IPS-NIHi7 (cell line): ENCODE results near the gene AMER3.
A peak's percentile ranks its signal among the peaks of the same experiment; 100 is the strongest.
"Not testable (repeated sequence)": the region's sequence is repeated elsewhere in the genome, so short reads cannot be mapped to it uniquely, and the experiment has no call there.

Experiments used
- DNase-seq: peaks from one replicate; pipeline ENCODE4 v3.0.0; 2012; ENCODE audit warnings: mixed read lengths; ENCODE audit errors: extremely low spot score

The AMER3 gene

GRCh38 chr2:130755256-130756052 is at the start of gene AMER3:
Gene AMER3 (plus strand): TSS chr2:130755540. CDS start chr2:130762073, 6,533 bp downstream.
- peak; percentile 88 for DNase-seq

GRCh38 chr2:130714795-130715194 is 40.5 kb upstream of the AMER3 start:
- not testable (repeated sequence) for DNase-seq

GRCh38 chr2:130720036-130720435 is 35.3 kb upstream of the AMER3 start:
- no peak for DNase-seq

DNA sequence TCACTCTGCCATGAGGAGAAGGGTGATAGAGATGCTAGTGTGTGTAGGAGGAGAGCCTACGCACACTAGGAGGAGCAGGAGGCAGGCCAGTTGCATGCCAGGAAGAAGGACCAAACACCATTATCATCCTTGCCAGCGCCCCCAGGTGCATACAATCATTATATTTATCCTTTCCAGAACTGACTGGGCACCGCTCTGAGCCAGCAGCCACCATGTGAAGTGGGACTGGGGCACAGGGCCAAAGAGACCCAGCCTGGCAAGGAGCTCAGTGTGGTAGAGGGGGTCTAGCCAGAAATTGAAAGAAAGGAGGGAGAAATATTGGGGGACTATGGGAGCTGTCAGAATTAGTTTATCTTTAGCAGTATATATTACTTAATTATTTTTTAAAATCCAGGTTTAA is 34.8 kb upstream of the AMER3 start:
- no peak for DNase-seq

GRCh38 chr2:130724455-130724854 is 30.9 kb upstream of the AMER3 start:
- no peak for DNase-seq

- DNase-seq = no peak
These were observed 28.6 kb upstream of the AMER3 start for GRCh38 chr2:130726614-130727180.

DNA sequence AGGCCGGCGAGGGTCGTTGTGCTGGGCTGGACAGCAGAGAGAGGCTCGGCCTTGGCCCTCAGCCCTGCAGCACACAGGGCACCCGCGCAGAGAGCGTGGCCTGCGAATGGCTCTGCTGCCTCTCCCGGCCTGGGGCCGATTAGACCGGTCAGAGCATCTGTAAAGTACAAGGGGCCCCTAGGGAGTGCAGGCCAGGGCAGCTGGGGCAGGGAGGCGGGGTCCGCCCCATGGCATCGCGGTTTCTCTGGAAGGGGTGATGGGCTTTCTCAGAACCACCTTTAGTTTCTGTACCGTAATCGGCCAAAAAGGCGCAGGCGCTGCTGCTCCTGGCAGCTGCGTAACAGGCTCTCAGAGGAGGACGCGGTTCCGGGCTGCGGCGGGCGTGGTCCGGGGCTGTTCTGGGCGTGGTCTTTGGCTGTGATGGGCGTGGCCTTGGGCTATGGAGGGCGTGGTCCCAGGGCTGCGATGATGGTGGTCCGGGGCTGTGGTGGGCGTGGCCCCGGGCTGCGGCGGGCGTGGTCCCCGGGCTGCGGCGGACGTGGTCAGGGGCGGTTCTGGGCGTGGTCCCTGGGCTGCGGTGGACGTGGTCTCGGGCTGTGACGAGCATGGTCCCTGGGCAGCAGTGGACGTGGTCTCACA is 27.9 kb upstream of the AMER3 start:
- DNase-seq = peak; percentile 90

DNA sequence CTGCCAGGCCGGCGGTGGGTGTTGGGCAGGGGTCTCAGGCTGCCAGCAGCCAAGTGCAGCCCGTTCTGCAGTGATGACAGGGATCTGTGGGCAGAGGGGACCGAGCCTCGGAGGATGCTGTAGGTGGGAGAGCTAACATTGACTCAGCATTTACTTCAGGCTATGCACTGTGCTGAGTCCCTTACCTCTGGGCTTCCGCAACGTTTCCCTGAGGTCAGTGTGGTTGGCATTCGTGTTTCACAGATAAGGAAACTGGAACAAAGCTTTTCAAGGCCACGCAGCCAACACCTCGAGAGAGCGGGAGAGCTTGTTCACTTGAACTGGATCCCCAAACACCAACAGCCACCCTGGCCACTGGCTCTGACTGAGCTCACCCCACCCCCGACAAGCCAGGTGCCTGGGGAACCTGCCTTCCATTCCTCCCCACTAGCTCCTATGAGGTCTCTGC is 27.3 kb upstream of the AMER3 start:
- no peak for DNase-seq

GRCh38 chr2:130728549-130729316 is 26.6 kb upstream of the AMER3 start, which contains the start of gene GPR148:
Gene GPR148 (plus strand): TSS chr2:130729070. CDS start chr2:130729152, 82 bp downstream.
- DNase-seq = no peak

DNA sequence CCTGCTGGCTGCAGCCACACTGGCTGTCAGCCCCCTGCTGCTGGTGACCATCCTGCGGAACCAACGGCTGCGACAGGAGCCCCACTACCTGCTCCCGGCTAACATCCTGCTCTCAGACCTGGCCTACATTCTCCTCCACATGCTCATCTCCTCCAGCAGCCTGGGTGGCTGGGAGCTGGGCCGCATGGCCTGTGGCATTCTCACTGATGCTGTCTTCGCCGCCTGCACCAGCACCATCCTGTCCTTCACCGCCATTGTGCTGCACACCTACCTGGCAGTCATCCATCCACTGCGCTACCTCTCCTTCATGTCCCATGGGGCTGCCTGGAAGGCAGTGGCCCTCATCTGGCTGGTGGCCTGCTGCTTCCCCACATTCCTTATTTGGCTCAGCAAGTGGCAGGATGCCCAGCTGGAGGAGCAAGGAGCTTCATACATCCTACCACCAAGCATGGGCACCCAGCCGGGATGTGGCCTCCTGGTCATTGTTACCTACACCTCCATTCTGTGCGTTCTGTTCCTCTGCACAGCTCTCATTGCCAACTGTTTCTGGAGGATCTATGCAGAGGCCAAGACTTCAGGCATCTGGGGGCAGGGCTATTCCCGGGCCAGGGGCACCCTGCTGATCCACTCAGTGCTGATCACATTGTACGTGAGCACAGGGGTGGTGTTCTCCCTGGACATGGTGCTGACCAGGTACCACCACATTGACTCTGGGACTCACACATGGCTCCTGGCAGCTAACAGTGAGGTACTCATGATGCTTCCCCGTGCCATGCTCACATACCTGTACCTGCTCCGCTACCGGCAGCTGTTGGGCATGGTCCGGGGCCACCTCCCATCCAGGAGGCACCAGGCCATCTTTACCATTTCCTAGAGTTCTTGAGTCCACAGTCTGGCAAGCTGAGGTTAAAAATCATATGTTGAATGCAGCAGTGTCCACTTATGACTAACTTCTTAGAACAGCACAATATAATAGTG is 25.7 kb upstream of the AMER3 start:
- no peak for DNase-seq

DNA sequence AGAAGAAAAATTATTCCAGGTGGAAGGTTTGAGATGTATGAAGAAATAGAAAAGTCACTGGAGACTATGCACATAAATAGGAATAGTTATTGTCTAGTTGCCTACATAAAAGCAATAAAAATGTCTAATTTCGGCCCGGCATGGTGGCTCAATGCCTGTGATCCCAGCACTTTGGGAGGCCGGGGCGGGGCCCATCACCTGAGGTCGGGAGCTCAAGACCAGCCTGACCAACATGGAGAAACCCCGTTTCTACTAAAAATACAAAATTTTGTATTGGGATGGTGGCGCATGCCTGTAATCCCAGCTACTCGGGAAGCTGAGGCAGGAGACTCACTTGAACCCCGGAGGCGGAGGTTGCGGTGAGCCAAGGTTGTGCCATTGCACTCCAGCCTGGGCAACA is 23.1 kb upstream of the AMER3 start:
- DNase-seq = not testable (repeated sequence)

- DNase-seq = no peak
These were observed 20.1 kb upstream of the AMER3 start for GRCh38 chr2:130735200-130735599.

DNA sequence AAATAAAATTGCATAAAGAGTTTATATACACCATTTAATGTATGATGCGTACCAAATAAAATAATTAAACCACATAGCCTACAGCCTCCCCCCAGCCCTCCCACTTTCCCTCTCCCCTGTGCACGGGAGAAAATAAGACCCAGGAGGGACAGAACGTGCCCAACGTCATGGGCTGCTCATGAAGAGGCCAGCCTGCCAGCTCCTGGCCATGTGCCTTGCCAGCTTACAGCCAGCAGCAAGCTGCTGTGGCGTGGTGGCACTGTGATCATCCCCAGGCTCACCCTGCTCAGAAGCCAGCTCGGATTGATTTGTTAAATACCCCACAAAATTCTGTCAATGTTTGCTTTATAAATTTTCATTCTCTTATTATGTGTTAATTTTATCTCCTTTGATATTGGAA is 18.9 kb upstream of the AMER3 start:
- DNase-seq = no peak

DNA sequence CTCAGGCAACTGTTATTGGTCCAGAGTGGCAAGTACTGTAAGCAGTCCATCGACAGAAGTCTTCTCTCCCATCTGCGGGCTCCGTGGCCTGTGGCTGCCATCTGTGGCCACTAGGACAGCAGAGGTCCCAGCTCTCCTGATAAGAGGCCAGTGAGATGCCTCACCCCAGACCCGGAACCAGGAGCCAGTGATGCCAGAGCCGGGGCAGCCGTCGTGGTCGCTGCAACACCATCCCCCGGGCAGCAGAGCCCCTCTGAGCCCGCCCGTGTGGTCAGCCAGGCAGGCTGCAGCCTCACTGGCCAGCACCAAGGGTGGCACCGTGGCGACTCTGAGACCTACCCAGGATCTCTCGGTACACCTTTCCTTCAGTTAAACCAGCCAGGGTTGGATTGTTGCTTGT is 17.7 kb upstream of the AMER3 start:
- no peak for DNase-seq

GRCh38 chr2:130740671-130741070 is 14.7 kb upstream of the AMER3 start:
- DNase-seq = no peak

GRCh38 chr2:130743278-130743677 is 12.1 kb upstream of the AMER3 start:
- no peak for DNase-seq

- peak; percentile 36 for DNase-seq
These were observed 10.8 kb upstream of the AMER3 start for GRCh38 chr2:130744287-130745117.

DNA sequence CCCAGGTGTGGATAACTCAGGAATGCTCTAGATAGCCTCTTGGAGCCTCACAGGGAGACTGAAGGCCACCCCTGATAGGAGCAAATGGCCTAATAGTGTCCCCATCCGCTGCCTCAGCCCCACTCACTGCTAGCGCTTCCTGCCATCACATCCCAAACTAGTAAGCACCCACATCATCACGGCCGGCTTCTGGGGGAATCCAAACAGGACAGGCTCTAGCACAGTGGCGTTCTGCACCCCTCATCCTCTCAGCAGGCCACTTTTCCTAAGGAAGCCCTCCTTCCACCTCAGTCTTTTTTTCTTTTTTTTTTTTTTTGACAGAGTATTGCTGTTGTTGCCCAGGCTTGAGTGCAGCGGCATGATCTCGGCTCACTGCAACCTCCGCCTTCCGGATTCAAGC is 6.3 kb upstream of the AMER3 start:
- no peak for DNase-seq

GRCh38 chr2:130749641-130750040 is 5.7 kb upstream of the AMER3 start:
- DNase-seq = no peak

DNA sequence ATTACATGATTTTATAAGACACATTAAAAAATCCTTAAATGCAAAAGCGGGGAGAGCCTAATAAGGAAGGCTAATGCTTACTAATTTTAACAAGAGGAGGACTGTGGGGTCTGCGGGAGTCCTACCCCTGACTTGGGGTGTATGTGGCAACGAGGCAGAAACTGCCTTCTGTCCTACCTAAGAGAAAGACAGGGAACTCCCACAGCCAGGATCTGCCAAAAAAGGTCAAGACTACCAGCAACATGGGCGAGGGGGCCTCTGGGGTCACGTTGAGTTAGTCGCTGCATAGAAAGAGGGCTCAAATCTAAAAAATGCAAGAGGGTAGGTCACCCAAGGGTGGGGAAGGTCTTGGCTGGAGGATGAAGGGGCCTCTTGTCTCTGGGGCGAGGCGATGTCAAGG is 529 bp upstream of the AMER3 start:
- DNase-seq = no peak
